HG03103 (cell line): ENCODE data around the gene TYW1B.
"Not testable (repeated sequence)": the region's sequence is repeated elsewhere in the genome, so short reads cannot be mapped to it uniquely, and the experiment has no call there.

ENCODE experiments used
- ATAC-seq: cut with Tn5 transposase; IDR thresholded peaks from one replicate; pipeline ENCODE4 v1.9.1; 2021; ENCODE audit warnings: low read depth; ENCODE audit not compliant: unreplicated experiment

TYW1B gene

DNA sequence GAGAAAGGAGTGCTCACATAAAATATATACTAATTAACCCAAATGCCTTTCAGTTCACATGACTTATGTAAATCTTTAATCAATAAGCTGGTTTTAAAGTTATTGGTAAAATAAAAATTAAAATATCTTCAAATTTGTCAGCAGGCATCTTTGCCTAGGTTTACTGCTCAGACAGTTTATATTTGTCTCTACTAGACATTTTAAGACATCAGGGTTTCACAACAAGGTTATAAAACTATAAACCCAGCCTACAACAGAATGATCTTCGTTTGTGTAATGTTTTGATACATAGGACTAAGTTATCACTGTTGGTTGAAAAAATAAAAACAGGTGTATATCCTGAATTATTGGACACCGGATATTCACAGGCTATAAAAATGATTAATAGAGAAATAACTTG lies 67.4 kb downstream of the TYW1B start:
- no peak for ATAC-seq

- no peak for ATAC-seq
Observed at GRCh38 chr7:72754312-72754711, 73.7 kb downstream of the TYW1B start.

DNA sequence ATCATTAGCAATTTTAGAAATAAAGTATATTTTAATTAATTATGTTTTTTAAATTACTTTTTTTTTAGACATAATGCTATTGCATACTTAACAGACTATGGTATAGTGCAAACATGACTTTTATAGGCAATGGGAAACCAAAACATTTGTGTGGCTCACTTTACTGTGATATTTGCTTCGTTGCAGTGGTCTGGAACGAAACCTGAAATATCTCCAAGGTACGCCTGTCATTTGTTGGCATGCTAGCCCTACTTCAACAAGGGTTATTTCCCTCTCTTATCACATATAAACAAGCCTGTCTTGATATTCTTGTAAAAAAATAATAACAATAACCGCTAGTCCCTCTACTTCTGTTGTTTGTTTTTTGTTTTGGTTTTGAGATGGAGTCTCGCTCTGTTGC lies 74.2 kb downstream of the TYW1B start:
- ATAC-seq, result no peak

DNA sequence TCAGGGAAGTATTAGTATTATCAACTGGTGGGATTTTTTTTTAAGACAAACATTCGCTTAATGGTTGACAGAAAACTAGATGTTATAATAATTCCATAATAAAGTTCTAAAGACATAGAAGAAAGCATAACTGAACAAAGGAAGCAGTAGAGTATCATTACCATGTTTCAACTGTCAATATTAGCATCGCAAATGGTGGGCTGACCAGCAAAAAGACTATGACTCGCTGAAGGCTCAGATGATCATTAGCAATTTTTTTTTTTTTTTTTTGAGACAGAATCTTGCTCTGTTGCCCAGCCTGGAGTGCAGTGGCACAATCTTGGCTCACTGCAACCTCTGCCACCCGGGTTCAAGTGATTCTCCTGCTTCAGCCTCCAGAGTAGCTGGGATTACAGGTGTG lies 74.8 kb downstream of the TYW1B start:
- not testable (repeated sequence) for ATAC-seq

DNA sequence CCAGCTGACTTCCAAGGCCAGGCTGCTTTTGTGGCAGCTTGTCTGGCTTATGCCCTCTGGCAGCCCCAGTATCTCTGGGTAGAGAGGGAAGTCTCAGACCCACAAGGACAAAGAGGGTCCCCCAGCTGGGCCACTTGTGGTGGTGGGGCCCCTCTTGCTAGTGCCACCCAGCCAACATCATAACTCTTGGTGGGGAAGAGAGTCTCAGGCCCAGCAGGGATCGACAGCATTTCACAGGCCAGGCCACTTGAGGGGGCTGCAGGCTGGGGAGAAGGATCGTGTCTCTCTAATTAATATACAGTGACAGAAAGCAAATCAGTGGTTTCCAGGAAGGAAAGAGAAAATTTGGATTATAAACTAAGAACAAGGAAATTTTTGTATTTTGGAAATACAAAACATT lies 76.0 kb downstream of the TYW1B start:
- no peak for ATAC-seq

DNA sequence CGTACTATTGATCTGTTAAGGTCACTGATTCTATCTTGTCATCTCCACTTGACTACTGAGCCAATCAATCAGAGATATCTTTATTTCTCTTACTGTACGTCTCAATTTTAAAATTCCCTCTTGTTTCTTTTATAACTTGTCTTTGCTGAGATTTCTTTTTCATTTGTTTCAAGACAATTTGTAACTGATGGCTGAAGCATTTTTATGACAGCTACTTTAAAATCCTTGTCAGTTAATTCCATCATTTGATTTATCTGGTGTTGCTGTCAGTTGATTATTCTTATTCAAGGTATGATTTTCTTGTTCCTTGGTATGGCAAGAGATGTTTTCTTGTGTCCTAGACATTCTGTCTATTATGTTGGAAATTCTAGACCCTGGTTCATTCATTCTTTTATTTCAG lies 76.6 kb downstream of the TYW1B start:
- ATAC-seq, result no peak

- ATAC-seq, result not testable (repeated sequence)
Observed at GRCh38 chr7:72748649-72749048, 79.4 kb downstream of the TYW1B start.

DNA sequence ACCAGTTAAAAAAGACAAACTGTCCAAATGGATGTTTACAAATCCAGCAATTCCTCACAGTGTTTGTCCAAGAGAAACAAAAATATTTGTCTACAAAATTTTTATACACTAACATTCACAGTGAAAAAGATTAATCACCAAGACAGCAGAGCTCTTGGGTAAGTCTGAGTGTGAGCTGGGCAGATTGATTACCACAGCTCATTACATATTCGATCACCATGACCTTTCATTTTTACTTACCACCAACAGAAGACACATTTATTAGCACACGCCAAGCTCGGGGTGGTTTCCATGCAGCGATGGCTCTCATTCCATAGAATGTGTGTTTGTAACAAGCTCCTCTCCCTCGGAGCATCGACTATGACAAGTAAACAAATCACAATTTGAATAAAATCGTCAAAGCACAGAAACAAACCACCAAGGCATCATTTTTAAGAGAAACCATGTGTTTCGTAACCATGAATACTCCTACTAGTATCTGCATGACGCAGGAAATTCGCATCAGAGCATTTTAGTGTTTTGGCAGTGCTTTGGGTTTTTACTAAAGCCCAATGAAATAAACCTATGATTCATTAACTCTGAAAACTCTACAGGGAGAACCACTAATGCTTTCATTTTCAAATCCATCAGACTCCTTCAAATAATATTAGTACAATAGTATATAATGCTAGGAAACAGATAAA lies 83.6 kb downstream of the TYW1B start:
- ATAC-seq, result not testable (repeated sequence)

GRCh38 chr7:72743801-72744200 lies 84.2 kb downstream of the TYW1B start:
- not testable (repeated sequence) for ATAC-seq

DNA sequence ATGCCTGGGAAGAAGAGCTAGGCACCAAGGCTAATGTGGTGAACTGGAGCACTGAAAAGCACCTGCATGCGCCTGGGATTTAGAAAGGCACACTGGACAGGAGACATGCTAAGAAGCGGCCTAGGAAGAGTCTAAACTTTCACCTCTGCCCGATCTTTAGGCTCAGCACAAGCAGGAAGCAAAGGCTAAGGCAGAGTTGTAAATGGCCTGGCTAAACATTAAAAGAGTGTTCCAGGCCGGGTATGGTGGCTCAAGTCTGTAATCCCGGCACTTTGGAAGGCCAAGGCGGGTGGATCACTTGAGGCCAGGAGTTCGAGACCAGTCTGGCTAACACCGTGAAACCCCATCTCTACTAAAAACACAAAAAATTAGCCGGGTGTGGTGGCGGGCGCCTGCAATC lies 88.3 kb downstream of the TYW1B start:
- ATAC-seq, result not testable (repeated sequence)

GRCh38 chr7:72735855-72736254 lies 92.1 kb downstream of the TYW1B start:
- not testable (repeated sequence) for ATAC-seq

GRCh38 chr7:72730815-72731214 lies 97.2 kb downstream of the TYW1B start:
- ATAC-seq, result not testable (repeated sequence)

GRCh38 chr7:72730384-72730783 lies 97.6 kb downstream of the TYW1B start:
- ATAC-seq, result not testable (repeated sequence)

DNA sequence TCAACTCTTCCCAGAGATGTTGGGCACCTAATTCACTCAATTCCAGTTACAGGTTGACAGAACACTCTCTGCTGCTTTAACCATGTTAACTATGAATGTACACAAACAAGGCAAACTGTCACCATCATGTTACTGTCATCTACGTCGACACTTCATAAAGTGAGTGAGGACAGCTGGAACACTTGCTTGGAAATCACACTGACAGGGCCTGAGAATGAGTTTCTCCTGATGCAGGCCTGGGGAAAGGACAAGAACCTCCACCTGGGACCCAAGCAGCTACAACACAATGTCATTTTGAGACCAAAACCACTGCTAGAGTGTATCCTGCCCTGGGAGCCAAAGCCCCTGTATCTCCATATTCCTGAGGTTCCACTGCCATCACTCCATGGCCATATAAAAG lies 98.9 kb downstream of the TYW1B start:
- not testable (repeated sequence) for ATAC-seq

DNA sequence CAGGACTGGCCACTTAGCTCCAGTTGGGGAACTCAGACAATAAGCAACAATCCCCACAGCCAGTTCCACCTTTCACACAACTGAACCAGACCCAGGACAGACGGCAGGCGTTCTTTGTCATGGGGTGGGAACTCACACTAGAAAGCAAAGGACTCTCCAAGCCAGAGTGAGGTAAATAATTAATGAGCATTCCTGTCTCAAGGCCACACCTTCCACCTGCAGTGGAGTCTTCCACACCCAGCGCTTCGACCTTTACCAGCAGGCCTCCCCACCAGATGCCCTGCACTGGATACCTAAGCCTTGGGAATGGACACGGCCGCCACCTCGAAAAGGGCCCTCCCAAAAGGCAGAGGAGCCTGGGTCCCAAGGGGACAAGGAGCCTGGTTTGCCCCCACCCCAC lies 105.3 kb downstream of the TYW1B start:
- ATAC-seq, result not testable (repeated sequence)

GRCh38 chr7:72720890-72721289 lies 107.1 kb downstream of the TYW1B start:
- ATAC-seq, result not testable (repeated sequence)

DNA sequence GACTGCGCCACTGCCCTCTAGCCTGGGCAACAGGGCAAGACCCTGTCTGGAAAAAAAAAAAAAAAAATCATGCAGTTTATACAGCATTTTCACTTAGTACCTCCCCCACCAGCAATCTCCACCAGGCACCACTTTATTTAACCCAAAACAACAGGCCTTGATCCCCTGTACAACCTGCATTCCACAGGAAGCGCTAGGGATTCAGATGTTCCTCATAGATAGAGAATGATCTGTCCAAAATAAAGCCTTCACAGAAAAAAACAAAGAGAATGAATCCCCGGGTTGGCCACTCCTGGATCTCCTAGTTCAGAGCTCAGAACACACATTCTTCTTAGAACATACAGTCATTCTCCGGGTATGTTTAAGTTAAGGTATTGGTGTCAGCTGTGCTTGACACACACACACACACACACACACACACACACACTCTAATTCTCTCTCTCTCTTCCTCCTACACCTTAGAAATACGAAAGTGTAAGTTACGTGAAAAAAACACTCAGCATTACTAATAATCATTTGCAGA lies 110.7 kb downstream of the TYW1B start:
- not testable (repeated sequence) for ATAC-seq

GRCh38 chr7:72711927-72712326 lies 116.1 kb downstream of the TYW1B start:
- not testable (repeated sequence) for ATAC-seq

- no peak for ATAC-seq
Observed at GRCh38 chr7:72710983-72711382, 117.0 kb downstream of the TYW1B start.

GRCh38 chr7:72709909-72710308 lies 118.1 kb downstream of the TYW1B start:
- no peak for ATAC-seq

DNA sequence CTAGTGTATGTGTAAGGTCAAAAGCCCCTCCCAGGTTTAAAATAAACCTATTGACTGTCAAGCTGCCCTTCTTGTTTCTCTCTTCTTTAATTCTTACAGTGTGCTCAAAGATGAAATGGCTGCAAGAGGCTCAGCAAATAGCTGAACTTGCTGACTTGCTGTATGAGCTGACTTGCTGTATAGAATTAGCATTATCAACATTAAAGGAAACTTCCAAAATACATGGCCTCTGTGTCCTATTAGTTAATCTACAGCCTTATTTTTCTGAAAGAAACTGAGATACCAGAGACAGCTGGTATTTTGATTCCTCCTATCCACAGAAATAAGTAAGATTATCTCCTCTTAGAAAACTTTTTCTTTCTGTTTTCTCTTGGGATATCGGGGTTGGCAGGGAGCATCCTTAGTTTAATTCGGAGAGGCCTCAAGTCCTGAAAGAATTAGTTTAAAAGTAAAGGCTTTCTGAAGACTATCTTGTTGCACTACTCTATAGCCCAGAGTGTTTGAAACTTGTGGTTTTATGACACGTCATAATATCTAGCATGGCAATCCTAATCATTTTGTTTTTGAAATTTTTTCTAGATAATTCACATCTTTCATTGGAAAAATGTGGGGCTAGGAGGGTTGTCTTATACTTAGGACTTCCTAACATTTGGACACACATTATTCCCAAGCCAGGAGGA lies 119.5 kb downstream of the TYW1B start:
- not testable (repeated sequence) for ATAC-seq

GRCh38 chr7:72706521-72706920 lies 121.5 kb downstream of the TYW1B start:
- no peak for ATAC-seq
